PC-9 (cell line): ENCODE data around the gene MPC1. TPM values are rescaled to one million over a fixed set of nuclear protein-coding genes. Genes with fewer than 3 reads are reported as not detected.

ENCODE experiments used
- BruUV-seq: library from RNA; stranded (reverse); fragments of 400-500 nt; replicated peaks from 2 replicates; lab custom pipeline; 2021; lab: Mats Ljungman, UMichigan
- CTCF ChIA-PET: fragments of 300-600 bp; sonication (Branson Sonifier 250); formaldehyde crosslinking; loops from one replicate; lab custom pipeline; 2022; ENCODE audit warnings: antibody characterized with exemption; lab: Charles Lee
- POLR2A ChIA-PET: fragments of 300-600 bp; sonication (Branson Sonifier 250); formaldehyde crosslinking; loops from one replicate; lab custom pipeline; 2022; ENCODE audit warnings: antibody characterized with exemption; ENCODE audit not compliant: unreplicated experiment; lab: Charles Lee
- DNase-seq, 2 experiments: peaks; one replicate each; pipeline versions ENCODE4 v3.0.0 to v3.0.0-alpha.2; 2015 to 2022; ENCODE audit warnings: mixed read lengths in 1 of 2
- H2AFZ ChIP-seq: fragments of 200-600 bp; sonication (generic); 2 replicates; pipeline ENCODE4 v1.8.1; 2017; ENCODE audit warnings: antibody characterized with exemption
- H3F3A ChIP-seq: fragments of 200-600 bp; sonication (generic); 2 replicates; pipeline ENCODE4 v1.8.1; 2017; ENCODE audit warnings: antibody characterized with exemption, mild to moderate bottlenecking, low read depth; ENCODE audit not compliant: insufficient read depth
- H3K27ac ChIP-seq: fragments of 200-600 bp; sonication (generic); 2 replicates; pipeline ENCODE4 v1.6.1; 2016; ENCODE audit warnings: mixed run types
- H3K27me3 ChIP-seq: fragments of 200-600 bp; sonication (generic); 2 replicates; pipeline ENCODE4 v1.6.1; 2016; ENCODE audit warnings: low read depth, mixed run types; ENCODE audit not compliant: insufficient read depth
- H3K36me3 ChIP-seq: fragments of 200-600 bp; sonication (generic); 2 replicates; pipeline ENCODE4 v1.6.1; 2016; ENCODE audit warnings: low read depth, mixed run types
- H3K4me1 ChIP-seq: fragments of 200-600 bp; sonication (generic); replicated peaks from 2 replicates; pipeline ENCODE4 v1.6.1; 2016; ENCODE audit warnings: mixed run types; ENCODE audit not compliant: insufficient read depth
- H3K4me2 ChIP-seq: fragments of 200-600 bp; sonication (generic); 2 replicates; pipeline ENCODE4 v1.6.1; 2017; ENCODE audit warnings: mixed run types
- H3K4me3 ChIP-seq: fragments of 200-600 bp; sonication (generic); 2 replicates; pipeline ENCODE4 v1.6.1; 2016; ENCODE audit warnings: mixed run types
- H3K79me2 ChIP-seq: fragments of 200-600 bp; sonication (generic); 2 replicates; pipeline ENCODE4 v1.6.1; 2017; ENCODE audit warnings: low read depth, mixed run types
- H3K9me2 ChIP-seq: fragments of 200-600 bp; sonication (generic); 2 replicates; pipeline ENCODE4 v1.8.1; 2017; ENCODE audit warnings: mild to moderate bottlenecking; ENCODE audit not compliant: insufficient read depth
- H3K9me3 ChIP-seq: fragments of 200-600 bp; sonication (generic); 2 replicates; pipeline ENCODE4 v1.8.1; 2016; ENCODE audit warnings: low read depth; ENCODE audit not compliant: insufficient read depth
- H4K20me1 ChIP-seq: fragments of 200-600 bp; sonication (generic); 2 replicates; pipeline ENCODE4 v1.8.1; 2017; ENCODE audit not compliant: insufficient read depth
- EZH2 ChIP-seq: fragments of 200-600 bp; sonication (generic); IDR thresholded peaks from 2 replicates; pipeline ENCODE4 v1.8.0; 2017; ENCODE audit warnings: antibody characterized with exemption, low read depth
- intact Hi-C: fragments of 100-400 bp; cut with micrococcal nuclease; formaldehyde crosslinking; loops from one replicate; pipeline ENCODE4 v1.10.0; 2022; ENCODE audit not compliant: unreplicated experiment
- total RNA-seq: library from RNA; stranded (reverse); gene quantifications from 2 replicates; pipeline ENCODE4 v1.2.3, GENCODE V29; 2021
- TF ChIP-seq, protein P1 (sequence below): fragments of 200-600 bp; sonication (generic); conservative IDR thresholded peaks from 2 replicates; pipeline ENCODE4 v1.6.1; 2017; ENCODE audit warnings: mixed run types, antibody characterized with exemption, mild to moderate bottlenecking, moderate library complexity

Gene MPC1
- total RNA-seq, 1 experiment from 2014 or later = 13.3 TPM

DNA sequence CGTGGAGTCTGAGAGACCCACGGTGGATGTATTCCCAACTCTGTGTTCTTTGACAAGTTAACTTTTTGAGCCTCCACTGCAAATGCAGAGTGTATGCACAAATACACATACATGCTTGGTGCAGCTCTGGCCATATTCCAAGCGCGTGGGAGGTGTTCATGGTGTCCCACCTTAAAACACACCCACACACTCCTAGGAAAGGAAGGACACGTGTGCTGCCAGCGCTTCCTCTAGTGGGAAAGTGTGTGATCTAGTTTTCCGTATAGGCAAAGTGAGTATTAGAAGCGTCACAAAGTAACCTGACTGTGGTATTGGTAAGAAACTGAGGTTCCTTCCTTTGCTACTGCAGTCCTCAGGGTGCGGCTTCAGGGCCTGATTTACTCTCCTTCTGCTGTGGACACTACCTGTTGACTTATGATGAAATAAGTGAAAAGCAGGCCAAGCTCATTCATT, 36.0 kb upstream of the MPC1 start:
- H3K27me3 ChIP-seq = no peaks in the 10 kb centered on the region
- no peak overlapping the region for H3K27ac ChIP-seq
- no peaks in the 10 kb centered on the region for H3K9me2 ChIP-seq
- no peaks in the 10 kb centered on the region for H4K20me1 ChIP-seq
- ChIA-PET CTCF (no interaction called here), POLR2A (no interaction called here)
- DNase-seq = no peak
- H3K4me1 ChIP-seq = no peaks in the 10 kb centered on the region
- no peak for TF ChIP-seq EZH2
- TF ChIP-seq, protein P1, sequence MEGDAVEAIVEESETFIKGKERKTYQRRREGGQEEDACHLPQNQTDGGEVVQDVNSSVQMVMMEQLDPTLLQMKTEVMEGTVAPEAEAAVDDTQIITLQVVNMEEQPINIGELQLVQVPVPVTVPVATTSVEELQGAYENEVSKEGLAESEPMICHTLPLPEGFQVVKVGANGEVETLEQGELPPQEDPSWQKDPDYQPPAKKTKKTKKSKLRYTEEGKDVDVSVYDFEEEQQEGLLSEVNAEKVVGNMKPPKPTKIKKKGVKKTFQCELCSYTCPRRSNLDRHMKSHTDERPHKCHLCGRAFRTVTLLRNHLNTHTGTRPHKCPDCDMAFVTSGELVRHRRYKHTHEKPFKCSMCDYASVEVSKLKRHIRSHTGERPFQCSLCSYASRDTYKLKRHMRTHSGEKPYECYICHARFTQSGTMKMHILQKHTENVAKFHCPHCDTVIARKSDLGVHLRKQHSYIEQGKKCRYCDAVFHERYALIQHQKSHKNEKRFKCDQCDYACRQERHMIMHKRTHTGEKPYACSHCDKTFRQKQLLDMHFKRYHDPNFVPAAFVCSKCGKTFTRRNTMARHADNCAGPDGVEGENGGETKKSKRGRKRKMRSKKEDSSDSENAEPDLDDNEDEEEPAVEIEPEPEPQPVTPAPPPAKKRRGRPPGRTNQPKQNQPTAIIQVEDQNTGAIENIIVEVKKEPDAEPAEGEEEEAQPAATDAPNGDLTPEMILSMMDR = no peak
- no peak overlapping the region for H2AFZ ChIP-seq
- H3K4me2 ChIP-seq = no peak overlapping the region
- no TSS peak for BruUV-seq
- H3K36me3 ChIP-seq = no peaks in the 10 kb centered on the region
- H3K9me3 ChIP-seq = no peaks in the 10 kb centered on the region
- H3F3A ChIP-seq = no peaks in the 10 kb centered on the region
- H3K79me2 ChIP-seq = no peaks in the 10 kb centered on the region
- no peak overlapping the region for H3K4me3 ChIP-seq
- intact Hi-C loops = no loop called here

DNA sequence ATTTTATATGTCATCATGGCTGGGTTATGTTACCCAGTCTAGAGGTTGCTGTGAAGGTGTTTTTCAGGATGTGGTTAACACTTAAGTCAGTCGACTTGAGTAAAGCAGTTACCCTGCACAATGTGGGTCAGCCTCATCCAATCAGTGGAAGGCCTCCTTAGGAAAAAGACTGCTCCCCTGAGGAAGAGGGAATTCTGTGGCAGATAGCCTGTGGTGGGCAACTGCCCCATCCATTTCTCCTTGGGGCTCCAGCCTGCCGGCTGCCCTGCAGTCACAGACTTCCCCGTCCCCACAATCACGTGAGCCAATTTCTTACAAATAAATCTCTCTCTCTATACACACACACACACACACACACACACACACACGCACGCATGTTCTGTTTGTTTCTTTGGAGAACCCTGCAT, 34.5 kb upstream of the MPC1 start:
- no peak for DNase-seq

DNA sequence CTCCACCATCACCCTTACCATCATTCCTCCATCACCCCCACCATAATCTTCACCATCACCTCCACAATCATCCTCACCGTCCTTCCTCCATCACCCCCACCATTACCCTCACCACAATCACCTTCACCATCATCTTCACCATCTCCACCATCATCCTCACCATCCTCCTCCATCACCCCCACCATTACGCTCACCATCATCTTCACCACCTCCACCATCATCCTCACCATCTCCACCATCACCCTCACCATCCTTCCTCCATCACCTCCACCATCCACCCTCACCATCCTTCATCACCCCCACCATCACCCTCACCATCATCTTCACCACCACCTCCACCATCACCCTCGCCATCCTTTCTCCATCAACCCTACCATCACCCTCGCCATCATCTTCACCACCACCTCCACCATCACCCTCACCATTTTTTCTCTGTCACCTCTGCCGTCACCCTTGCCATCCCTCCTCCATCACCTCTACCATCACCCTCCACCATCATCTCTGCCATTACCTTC, 33.1 kb upstream of the MPC1 start:
- POLR2A ChIA-PET = no interaction called here
- no peaks in the 10 kb centered on the region for H3K36me3 ChIP-seq
- CTCF ChIA-PET = no interaction called here
- no peaks in the 10 kb centered on the region for H3K79me2 ChIP-seq
- no peaks in the 10 kb centered on the region for H3K9me3 ChIP-seq
- BruUV-seq = no TSS peak
- TF ChIP-seq EZH2 = no peak
- TF ChIP-seq, protein P1 = no peak
- H3K27ac ChIP-seq = no peak overlapping the region
- H2AFZ ChIP-seq = no peak overlapping the region
- no peaks in the 10 kb centered on the region for H4K20me1 ChIP-seq
- no peaks in the 10 kb centered on the region for H3K4me1 ChIP-seq
- H3F3A ChIP-seq = no peaks in the 10 kb centered on the region
- H3K27me3 ChIP-seq = no peaks in the 10 kb centered on the region
- DNase-seq = no peak
- H3K9me2 ChIP-seq = no peaks in the 10 kb centered on the region
- no peak overlapping the region for H3K4me3 ChIP-seq
- no peak overlapping the region for H3K4me2 ChIP-seq
- intact Hi-C loops = no loop called here

More for the DNA sequence above, 34.5 kb upstream of the MPC1 start:
- Histone ChIP-seq H3K27ac (no peak overlapping the region), H3K79me2 (no peaks in the 10 kb centered on the region), H3K9me3 (no peaks in the 10 kb centered on the region), H3K9me2 (no peaks in the 10 kb centered on the region), H3K4me2 (no peak overlapping the region), H4K20me1 (no peaks in the 10 kb centered on the region), H3F3A (no peaks in the 10 kb centered on the region), H3K4me1 (no peaks in the 10 kb centered on the region), H3K36me3 (no peaks in the 10 kb centered on the region), H2AFZ (no peak overlapping the region), H3K4me3 (no peak overlapping the region), H3K27me3 (no peaks in the 10 kb centered on the region)
- TF ChIP-seq, protein P1 = no peak
- TF ChIP-seq EZH2 = no peak
- no TSS peak for BruUV-seq
- CTCF ChIA-PET = no interaction called here
- POLR2A ChIA-PET = no interaction called here
- intact Hi-C loops = no loop called here
